OCI-LY1 (cell line): ENCODE data around the gene ALAD.
"Not testable (repeated sequence)": the region's sequence is repeated elsewhere in the genome, so short reads cannot be mapped to it uniquely, and the experiment has no call there.

Experiments
- H2AFZ ChIP-seq: fragments of 200-600 bp; sonication (generic), shearing (Covaris generic); 2 replicates; pipeline ENCODE4 v1.6.0; 2014; ENCODE audit warnings: antibody characterized with exemption, mild to moderate bottlenecking, low read length
- H3F3A ChIP-seq: fragments of 200-600 bp; sonication (generic), shearing (Covaris generic); 2 replicates; pipeline ENCODE4 v1.6.0; 2014; ENCODE audit warnings: mild to moderate bottlenecking, antibody characterized with exemption, low read length, moderate library complexity; ENCODE audit not compliant: insufficient read depth
- H3K27ac ChIP-seq: fragments of 200-600 bp; sonication (generic); 2 replicates; pipeline ENCODE4 v1.5.1; 2014; ENCODE audit warnings: low read length, mixed run types, mild to moderate bottlenecking, low read depth; ENCODE audit not compliant: poor library complexity, severe bottlenecking
- H3K27me3 ChIP-seq: fragments of 200-600 bp; sonication (generic); 2 replicates; pipeline ENCODE4 v1.6.0; 2014; ENCODE audit warnings: antibody characterized with exemption, mild to moderate bottlenecking, low read length, moderate library complexity; ENCODE audit not compliant: insufficient read depth
- H3K36me3 ChIP-seq: fragments of 200-600 bp; sonication (generic); 2 replicates; pipeline ENCODE4 v1.6.1; 2014; ENCODE audit warnings: mild to moderate bottlenecking, antibody characterized with exemption, low read length, moderate library complexity, mixed read lengths; ENCODE audit not compliant: insufficient read depth
- H3K4me1 ChIP-seq: fragments of 200-600 bp; sonication (generic); 2 replicates; pipeline ENCODE4 v1.5.1; 2014; ENCODE audit warnings: mild to moderate bottlenecking, low read length, moderate library complexity; ENCODE audit not compliant: insufficient read depth, severe bottlenecking
- H3K4me2 ChIP-seq: fragments of 200-600 bp; sonication (generic), shearing (Covaris generic); 2 replicates; pipeline ENCODE4 v1.6.1; 2014; ENCODE audit warnings: low read length
- H3K4me3 ChIP-seq: fragments of 200-600 bp; sonication (generic); 2 replicates; pipeline ENCODE4 v1.5.1; 2014; ENCODE audit warnings: low read length, low read depth, mild to moderate bottlenecking, mixed read lengths; ENCODE audit not compliant: poor library complexity, severe bottlenecking
- H3K79me2 ChIP-seq: fragments of 200-600 bp; shearing (Covaris generic); 2 replicates; pipeline ENCODE4 v1.6.1; 2016; ENCODE audit warnings: mixed run types, low read length, mixed read lengths; ENCODE audit not compliant: insufficient read depth
- H3K9ac ChIP-seq: fragments of 200-600 bp; sonication (generic), shearing (Covaris generic); 2 replicates; pipeline ENCODE4 v1.6.1; 2014; ENCODE audit warnings: mild to moderate bottlenecking, low read length, mixed read lengths
- H3K9me2 ChIP-seq: fragments of 200-600 bp; sonication (generic), shearing (Covaris generic); 2 replicates; pipeline ENCODE4 v1.6.1; 2014; ENCODE audit warnings: low read depth, mild to moderate bottlenecking, low read length, mixed read lengths
- H3K9me3 ChIP-seq: fragments of 200-600 bp; shearing (Covaris generic); 2 replicates; pipeline ENCODE4 v1.6.1; 2014; ENCODE audit warnings: low read length, mixed read lengths
- H4K20me1 ChIP-seq: fragments of 200-600 bp; sonication (generic), shearing (Covaris generic); 2 replicates; pipeline ENCODE4 v1.6.0; 2016; ENCODE audit warnings: mild to moderate bottlenecking, low read length; ENCODE audit not compliant: insufficient read depth
- EZH2 ChIP-seq: fragments of 200-600 bp; sonication (generic), shearing (Covaris generic); IDR thresholded peaks from 2 replicates; pipeline ENCODE4 v1.8.0; 2017; ENCODE audit warnings: borderline replicate concordance, mixed run types, mild to moderate bottlenecking, antibody characterized with exemption, low read length, moderate library complexity, mixed read lengths
- TF ChIP-seq, protein P1 (sequence below): fragments of 200-600 bp; sonication (generic), shearing (Covaris generic); IDR thresholded peaks from 2 replicates; pipeline ENCODE4 v1.5.1; 2017; ENCODE audit warnings: mild to moderate bottlenecking, antibody characterized with exemption, low read length, moderate library complexity, mixed read lengths

ALAD gene

DNA sequence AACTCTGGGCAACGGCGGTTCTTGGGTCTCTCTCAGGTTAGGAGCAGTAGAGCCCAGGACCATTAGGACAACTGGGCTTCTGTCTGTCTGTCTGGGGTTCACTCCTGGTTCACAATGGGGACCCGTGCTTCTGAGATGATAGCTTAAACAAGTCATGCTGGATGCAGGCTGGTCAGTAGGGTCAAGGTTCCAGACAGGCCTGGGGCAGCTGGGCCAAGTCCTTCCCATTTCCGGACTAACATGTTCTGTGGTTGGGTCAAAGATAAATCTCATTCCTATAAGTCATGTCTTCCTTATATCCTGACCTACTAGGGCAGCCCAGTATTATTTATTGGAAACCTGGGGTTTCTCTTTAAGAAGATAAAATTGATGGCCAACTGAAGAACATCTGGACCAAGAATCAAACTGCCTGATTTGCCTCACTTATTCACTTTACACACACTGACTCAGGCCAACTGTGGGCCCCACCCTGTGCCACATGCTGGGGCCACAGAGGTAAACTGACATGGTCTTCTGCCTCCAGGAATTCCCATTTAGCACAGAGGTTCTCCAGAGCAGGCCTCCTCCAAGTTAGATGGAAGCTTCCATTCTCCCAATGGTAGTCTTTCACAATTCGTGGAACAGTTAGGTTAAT lies 32.6 kb downstream of the ALAD start:
- TF ChIP-seq EZH2: no peak
- TF ChIP-seq, protein P1, sequence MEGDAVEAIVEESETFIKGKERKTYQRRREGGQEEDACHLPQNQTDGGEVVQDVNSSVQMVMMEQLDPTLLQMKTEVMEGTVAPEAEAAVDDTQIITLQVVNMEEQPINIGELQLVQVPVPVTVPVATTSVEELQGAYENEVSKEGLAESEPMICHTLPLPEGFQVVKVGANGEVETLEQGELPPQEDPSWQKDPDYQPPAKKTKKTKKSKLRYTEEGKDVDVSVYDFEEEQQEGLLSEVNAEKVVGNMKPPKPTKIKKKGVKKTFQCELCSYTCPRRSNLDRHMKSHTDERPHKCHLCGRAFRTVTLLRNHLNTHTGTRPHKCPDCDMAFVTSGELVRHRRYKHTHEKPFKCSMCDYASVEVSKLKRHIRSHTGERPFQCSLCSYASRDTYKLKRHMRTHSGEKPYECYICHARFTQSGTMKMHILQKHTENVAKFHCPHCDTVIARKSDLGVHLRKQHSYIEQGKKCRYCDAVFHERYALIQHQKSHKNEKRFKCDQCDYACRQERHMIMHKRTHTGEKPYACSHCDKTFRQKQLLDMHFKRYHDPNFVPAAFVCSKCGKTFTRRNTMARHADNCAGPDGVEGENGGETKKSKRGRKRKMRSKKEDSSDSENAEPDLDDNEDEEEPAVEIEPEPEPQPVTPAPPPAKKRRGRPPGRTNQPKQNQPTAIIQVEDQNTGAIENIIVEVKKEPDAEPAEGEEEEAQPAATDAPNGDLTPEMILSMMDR: no peak
- Histone ChIP-seq H3F3A (no peaks in the 10 kb centered on the region), H3K36me3 (peaks cover 18% of the 10 kb centered on the region), H3K4me3 (no peak overlapping the region), H3K9ac (no peak overlapping the region), H2AFZ (no peak overlapping the region), H3K27ac (no peak overlapping the region), H3K27me3 (no peaks in the 10 kb centered on the region), H3K4me2 (no peak overlapping the region), H3K79me2 (no peaks in the 10 kb centered on the region), H3K4me1 (no peaks in the 10 kb centered on the region), H3K9me2 (no peaks in the 10 kb centered on the region), H4K20me1 (no peaks in the 10 kb centered on the region), H3K9me3 (no peaks in the 10 kb centered on the region)

DNA sequence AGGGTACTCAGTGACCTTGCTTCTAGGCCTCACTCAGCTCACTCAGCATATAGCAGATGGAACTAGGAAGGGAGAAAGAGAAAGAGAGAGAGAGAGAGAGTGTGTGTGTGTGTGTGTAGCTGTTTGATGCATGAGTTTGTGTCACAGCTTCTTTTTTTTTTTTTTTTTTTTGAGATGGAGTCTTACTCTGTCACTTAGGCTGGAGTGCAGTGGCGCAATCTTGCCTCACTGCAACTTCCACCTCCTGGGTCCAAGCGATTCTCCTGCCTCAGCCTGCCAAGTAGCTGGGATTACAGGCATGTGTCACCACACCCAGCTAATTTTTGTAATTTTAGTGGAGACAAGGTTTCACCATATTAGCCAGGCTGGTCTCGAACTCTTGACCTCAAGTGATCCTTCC lies 35.4 kb downstream of the ALAD start:
- not testable (repeated sequence) for H4K20me1 ChIP-seq, H3K9ac ChIP-seq, H3K36me3 ChIP-seq, H3F3A ChIP-seq, H2AFZ ChIP-seq, H3K27me3 ChIP-seq, H3K4me3 ChIP-seq, H3K79me2 ChIP-seq, H3K27ac ChIP-seq, H3K9me2 ChIP-seq, H3K4me1 ChIP-seq, H3K4me2 ChIP-seq, H3K9me3 ChIP-seq

DNA sequence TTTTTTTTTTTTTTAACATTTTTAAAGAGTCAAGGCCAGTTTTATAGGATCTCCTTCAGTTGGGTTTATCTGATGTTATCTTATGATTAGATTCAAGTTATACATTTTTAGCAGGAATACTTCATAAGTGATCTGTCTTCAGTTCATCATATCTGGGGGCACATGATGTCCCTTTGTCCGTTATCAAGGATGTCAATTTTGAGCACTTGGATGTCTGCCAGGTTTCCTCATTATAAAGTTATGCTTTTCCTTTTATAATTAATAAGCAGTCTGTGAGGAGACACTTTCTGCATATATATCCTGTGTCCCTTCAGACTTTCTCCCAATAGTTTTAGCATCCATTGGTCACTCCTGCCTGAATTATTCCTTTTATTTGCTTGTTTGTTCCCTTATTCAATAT lies 36.1 kb downstream of the ALAD start:
- no peak overlapping the region for H2AFZ ChIP-seq
- no peak overlapping the region for H3K4me2 ChIP-seq

More for the DNA sequence above, 36.1 kb downstream of the ALAD start:
- Histone ChIP-seq H3K9me3 (no peaks in the 10 kb centered on the region), H3F3A (no peaks in the 10 kb centered on the region), H4K20me1 (no peaks in the 10 kb centered on the region), H3K79me2 (no peaks in the 10 kb centered on the region), H3K9me2 (no peaks in the 10 kb centered on the region), H3K36me3 (peaks cover 9% of the 10 kb centered on the region; the same call in 1 of the 2 replicates), H3K4me3 (no peak overlapping the region), H3K27ac (no peak overlapping the region), H3K9ac (no peak overlapping the region), H3K4me1 (no peaks in the 10 kb centered on the region), H3K27me3 (no peaks in the 10 kb centered on the region)
- TF ChIP-seq EZH2: no peak
- TF ChIP-seq, protein P1: no peak
